Femur (tissue), 1 donor: ENCODE results near the gene PTPRK.
A peak's percentile ranks its signal among the peaks of the same experiment; 100 is the strongest.
"Not testable (repeated sequence)": the region's sequence is repeated elsewhere in the genome, so short reads cannot be mapped to it uniquely, and the experiment has no call there.

Experiments
- DNase-seq: peaks from one replicate; pipeline ENCODE4 v3.0.0-alpha.2; 2017

Gene PTPRK

DNA sequence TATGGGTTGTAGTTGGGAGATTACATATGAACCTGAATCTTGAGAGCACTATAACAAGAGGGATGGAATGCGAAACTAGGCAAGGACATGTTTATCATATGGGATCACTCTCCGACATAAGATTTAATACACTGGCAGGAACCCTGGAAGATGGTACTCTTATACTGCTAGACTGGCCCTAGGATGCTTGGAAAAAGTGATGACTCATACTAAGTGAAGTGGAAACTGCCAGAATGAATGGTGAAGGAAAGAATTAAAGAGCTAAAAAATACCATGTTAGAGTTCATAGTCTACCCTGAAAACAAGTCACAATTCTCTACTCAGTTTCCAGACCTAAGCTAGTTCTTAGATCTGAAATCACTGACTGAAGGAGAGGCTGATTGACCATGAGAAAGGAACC lies 574.0 kb downstream of the PTPRK start:
- DNase-seq = no peak

GRCh38 chr6:127945434-127946097 lies 574.8 kb downstream of the PTPRK start:
- no peak for DNase-seq

DNA sequence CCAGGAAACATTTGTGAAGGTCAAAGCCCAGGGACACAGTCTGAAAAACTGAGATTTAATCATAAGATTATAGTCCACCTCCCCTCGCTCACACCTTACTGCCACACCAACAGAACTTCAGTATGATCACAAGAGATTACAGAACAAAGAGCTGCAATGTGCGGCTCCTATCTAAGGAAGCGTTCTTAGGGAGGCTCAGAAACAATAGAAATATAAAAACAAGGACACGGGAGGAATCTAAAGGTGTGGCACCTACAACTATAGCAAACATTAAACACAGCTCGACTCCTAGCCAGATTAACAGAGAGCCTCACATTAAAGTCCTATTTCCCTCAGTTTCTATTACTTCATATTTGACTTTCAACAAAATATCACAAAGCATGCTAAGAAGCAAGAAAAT lies 579.2 kb downstream of the PTPRK start:
- no peak for DNase-seq

GRCh38 chr6:127939442-127940066 lies 580.8 kb downstream of the PTPRK start:
- DNase-seq = no peak

DNA sequence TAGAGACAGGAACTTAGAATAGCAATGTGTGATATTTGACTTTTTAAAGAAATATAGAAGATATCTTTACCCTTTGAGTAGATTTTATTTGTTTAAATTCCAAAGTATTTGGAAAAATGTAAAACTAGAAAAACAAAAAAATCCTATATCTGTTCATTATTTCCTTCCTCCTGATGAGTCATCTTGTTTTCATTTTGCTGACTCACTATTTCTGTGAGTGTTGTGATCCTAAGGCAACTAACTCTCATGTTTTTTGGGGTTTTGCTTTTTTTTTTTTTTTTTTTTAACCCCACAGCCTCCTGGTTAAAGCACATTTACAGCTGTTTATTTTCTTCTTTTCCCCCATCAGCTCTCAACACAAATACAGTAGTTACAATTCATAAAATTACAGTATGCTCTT lies 581.7 kb downstream of the PTPRK start:
- no peak for DNase-seq

- DNase-seq = no peak
Observed at GRCh38 chr6:127937747-127938146, 582.7 kb downstream of the PTPRK start.

DNA sequence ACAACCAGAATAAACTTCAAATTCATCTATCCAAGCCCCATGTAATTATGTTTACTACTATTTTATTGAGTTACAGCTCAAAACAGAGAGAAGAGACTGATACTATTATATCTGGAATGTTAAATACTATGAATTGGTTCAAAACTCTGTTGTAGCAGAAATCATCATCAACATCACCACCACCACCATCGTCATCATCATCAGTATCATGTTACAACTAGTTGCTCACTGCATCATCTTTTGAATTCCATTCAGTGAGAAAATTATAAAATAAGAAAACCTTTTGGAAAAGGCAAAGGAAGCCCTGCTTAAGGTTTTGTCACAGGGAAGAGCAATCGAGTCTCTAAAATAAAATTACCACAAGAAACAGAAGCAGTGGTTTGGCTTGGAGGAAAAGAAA lies 583.3 kb downstream of the PTPRK start:
- DNase-seq = no peak

DNA sequence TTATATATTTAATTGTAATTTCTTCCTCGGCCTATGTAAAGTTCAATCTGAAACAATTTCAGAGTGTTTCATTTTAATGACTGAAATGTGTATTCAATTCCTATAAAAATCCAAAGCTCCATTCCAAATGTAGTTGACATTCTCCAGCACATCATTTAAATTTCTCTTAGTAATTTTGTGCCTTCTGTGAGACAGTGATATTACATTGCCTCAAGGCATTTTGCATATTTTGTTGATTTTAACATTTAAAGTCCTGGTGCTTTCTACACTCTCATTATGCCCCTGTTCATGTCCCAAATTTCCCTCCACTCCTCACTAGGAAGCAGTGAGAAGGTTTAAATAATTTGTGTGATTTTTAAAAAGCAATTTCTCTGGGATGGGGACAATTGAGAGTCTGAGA lies 585.4 kb downstream of the PTPRK start:
- DNase-seq = no peak

DNA sequence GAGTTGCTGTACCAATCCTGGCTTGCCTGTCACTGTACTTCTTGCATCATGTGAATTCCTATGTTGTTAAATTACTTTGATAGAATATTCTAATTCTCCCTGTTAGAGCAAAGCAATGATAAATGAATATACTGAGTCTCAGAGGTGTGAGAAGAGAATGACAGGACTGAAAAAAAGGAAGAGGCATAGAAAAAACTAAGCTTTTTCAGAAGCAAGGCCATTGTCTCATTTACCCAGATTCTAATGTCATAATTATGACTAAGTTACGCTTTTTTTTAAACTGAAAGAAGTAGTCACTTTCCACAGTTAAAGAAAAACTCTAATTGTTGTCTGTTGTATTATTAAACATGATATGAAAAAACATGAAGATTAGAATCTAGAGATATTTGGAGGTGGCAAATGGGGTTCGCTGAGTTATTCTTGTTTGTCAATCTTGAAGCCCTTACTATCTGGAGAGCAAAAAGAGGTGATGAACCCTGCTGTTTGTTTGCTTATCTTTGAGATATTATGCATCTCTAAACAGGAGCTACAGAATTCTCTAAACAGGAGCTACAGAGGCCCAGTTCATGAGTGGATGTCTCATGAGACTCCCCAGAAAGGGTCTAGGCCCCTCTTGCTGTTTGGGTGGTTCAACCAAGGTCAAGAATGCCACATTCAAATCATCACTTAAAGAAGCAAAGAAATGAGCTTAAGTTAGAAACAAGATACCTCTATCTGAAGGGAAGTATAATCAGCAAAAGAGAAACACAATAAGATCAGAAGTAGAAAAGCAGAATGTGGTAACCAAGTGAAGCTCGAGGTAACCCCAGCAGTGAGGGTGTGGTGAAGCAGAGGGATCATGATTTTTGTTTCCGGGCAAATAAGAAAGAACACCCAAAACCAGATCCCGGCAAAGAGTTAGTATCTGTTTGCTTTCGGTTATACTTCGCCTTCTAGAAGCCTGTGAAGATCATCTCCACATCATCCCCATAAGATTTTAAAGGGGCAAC lies 586.3 kb downstream of the PTPRK start:
- no peak for DNase-seq

GRCh38 chr6:127933137-127933536 lies 587.3 kb downstream of the PTPRK start:
- no peak for DNase-seq

- DNase-seq = no peak
Observed at GRCh38 chr6:127932708-127933107, 587.7 kb downstream of the PTPRK start.

DNA sequence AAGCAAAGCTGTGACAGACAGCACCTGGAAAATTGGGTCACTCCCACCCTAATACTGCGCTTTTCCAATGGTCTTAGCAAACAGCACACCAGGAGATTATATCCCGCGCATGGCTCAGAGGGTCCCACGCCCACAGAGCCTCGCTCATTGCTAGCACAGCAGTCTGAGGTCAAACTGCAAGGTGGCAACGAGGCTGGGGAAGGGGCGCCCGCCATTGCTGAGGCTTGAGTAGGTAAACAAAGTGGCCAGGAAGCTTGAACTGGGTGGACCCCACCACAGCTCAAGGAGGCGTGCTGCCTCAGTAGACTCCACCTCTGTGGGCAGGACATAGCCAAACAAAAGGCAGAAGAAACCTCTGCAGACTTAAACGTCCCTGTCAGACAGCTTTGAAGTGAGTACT lies 594.0 kb downstream of the PTPRK start:
- not testable (repeated sequence) for DNase-seq

DNA sequence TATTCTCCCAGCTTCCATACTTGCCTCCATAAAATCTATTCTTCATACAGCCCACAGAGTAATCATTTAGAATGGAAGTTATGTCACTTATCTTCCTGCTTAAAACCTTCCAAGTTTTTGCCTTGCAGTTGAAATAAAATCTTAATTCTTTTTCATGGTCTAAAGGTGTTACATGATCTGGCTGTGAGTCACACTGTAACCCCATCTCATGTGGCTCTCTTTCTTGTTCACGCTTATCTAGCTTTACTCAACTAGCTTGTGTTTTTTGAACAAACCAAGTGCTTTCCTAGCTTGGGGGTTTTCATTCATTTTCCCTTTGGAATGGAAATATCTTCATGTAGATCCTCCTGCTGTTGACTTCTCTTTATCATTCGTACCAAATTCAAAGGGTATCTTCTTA lies 596.0 kb downstream of the PTPRK start:
- no peak for DNase-seq

DNA sequence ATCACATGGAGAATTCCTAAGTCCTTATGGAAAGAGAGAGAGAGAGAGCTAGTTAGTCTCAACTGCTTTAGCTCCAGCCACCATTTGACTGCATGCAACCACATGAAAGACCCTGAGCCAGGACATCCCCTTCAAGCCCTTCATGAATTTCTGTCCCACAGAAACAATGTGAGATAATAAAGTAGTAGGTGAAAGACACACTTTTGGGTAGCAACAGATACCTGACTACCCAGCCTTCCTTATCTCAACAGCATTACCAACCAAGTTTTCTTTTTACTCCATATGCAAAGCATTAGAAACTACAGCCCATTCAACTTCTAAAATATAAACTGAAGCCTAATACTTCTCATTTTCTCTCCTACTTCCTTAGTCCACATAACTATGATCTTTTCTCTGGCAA lies 596.4 kb downstream of the PTPRK start:
- no peak for DNase-seq

GRCh38 chr6:127923135-127923534 lies 597.3 kb downstream of the PTPRK start:
- DNase-seq = no peak

DNA sequence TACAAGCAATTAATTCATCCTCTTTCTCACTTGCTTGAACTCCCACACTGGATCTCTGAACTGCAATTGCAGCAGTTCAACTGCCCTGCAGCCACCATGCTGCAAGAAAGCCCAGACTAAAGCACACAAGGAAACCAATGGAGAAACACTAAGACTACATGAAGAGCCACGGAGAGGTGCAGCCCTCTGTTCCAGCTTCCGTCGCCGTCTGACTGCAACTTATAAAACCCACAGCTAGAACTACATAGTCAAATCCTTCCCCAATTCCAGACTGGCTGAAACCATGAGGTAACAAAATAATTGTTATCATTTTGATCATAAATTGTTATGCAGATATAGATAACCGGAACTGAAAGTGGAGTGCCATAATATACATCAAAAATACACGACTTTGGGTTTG lies 598.4 kb downstream of the PTPRK start:
- no peak for DNase-seq

DNA sequence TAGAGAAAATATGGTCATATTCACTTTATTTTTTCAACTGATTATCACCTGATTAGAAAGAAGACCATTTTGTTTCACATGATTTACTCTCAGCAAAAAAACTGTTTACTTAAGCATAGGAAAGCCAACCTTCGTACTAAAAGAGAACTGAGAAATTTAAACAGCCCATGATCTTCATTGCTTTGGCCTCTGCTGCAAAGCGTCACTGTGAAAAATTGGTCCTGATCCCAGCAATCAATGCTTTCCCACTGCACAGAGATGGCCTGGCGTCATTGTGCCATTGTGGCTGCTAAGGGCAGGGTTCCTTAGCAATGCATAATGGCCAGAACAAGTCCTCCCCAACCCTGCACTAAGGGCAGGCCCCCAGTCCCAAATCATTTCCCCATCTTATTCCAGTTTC lies 599.6 kb downstream of the PTPRK start:
- peak; percentile 34 for DNase-seq
